Cardiac fibroblast (primary cell): ENCODE results near the gene GADD45G.

Experiments used
- DNase-seq, 2 donors: peaks; one replicate each; pipeline versions ENCODE4 v3.0.0 to v3.0.0-alpha.2; 2010; ENCODE audit warnings: low read depth in 2 of 2
- H3K4me3 ChIP-seq, 2 donors: replicated peaks in 1 of 2; 1 replicate in 1 of 2; 2 replicates in 1 of 2; pipeline ENCODE4 v1.5.1; 2011; ENCODE audit warnings: low read depth in 2 of 2, low read length in 2 of 2, mild to moderate bottlenecking in 2 of 2, moderate library complexity in 1 of 2
- CTCF ChIP-seq: IDR thresholded peaks from one replicate; pipeline ENCODE4 v1.5.1; 2011; ENCODE audit warnings: low read depth, mild to moderate bottlenecking, low read length, inconsistent platforms

The GADD45G gene

DNA sequence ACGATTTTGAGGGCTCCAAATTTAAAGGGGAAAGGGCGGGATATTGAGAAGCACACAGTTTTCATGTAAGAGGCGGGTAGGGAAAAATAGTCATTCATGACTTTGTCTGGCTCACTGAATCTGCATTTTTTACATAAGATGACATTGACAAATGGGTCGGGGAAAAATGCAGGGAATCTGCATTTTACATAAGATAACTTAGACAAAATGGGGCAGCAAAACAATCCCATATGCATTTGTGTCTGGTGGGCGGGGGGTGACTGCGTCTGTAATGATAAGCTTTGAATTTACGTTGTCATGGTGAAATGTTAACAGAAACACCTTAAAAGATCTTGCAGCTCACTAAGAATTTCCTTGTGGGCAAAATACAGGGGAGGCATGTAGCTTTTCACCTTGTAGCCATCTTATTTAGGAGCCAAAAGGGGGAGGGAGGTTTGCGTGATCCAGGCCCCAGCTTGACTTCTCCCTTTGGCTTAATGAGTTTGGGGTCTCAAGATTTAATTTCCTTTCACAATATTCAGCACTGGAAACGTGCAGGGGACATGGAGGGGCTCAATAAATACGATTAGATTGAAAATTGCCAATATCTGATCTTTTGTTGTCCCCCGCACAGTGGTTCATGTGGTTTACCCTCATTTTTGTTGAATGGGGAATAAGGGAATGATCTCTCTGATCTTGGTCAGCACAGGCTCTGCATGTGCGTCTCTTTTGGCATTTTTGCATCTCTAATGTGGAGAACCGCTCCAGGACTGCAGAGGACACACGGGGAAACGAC lies 41.1 kb upstream of the GADD45G start:
- H3K4me3 ChIP-seq, result no peak overlapping the region
- DNase-seq, result no peak
- no peak for TF ChIP-seq CTCF

DNA sequence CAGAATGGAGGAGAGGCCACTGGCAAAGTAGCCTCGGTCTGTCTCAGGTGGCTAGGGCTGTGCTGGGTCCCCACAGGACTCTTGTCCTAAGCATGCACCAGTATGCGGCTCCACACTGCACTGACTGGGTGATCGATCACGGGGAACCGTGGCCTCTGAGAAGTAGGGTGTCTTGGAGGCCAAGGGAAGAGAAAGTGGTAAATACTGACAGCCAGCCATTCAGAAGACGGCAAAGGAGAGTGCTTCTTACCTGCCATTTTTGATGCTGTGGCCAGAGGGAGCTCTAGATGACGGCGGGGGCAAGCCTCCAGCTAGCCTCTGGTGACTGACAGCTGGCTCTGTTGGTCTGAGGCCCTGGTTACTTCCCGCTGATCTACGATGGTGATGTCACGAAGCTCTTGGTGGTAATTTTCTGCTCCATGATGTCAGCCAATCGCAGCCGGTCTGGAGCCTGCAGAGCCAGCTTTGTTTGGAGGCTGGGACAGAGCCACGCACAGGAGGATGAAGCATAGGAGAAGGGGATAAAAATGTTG lies 40.4 kb upstream of the GADD45G start:
- peak; percentile 5 to 9 for DNase-seq
- TF ChIP-seq CTCF, result peak; percentile 5
- no peak overlapping the region for H3K4me3 ChIP-seq

DNA sequence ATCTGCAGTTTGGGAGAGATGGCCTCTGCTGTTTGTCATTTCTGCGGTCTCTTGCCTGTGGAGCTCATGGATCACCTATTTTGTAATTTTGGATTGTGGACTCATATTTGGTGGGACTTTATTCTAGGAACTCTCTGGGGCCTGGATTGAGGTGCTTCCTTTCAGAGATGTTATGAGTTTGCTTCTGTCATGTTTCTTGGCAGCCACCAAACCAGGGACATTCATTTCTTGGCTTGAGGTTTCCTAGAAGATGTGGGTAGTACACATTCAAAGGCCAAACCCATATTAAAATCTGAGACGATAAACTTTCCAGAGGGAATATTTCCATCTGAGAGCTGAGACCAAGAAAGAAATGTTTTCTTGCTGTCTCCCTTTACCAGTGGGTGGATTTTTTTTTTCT lies 37.2 kb upstream of the GADD45G start:
- no peak for DNase-seq
- TF ChIP-seq CTCF, result no peak
- no peak overlapping the region for H3K4me3 ChIP-seq

DNA sequence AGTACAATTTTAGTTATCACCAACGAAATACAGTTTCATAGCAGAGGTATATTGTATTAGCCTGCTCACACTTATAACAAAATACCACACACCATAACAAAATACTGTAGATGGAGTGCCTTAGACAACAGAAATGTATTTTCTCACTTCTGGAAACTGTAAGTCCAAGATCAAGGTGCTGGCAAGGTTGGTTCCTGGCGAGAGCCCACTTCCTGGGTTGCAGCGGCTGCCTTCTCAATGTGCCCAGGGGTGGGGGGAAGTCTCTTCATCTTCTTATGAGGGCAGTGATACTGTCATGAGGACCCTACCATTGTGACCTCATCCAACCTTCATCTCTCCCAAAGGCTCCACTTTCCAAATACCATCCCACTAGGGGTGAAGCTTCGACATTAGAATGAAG lies 30.5 kb upstream of the GADD45G start:
- no peak for TF ChIP-seq CTCF
- H3K4me3 ChIP-seq, result no peak overlapping the region
- no peak for DNase-seq

GRCh38 chr9:89576404-89576839 lies 28.4 kb upstream of the GADD45G start:
- DNase-seq, result peak; percentile 46 to 58
- H3K4me3 ChIP-seq, result no peak overlapping the region
- TF ChIP-seq CTCF, result peak; percentile 47

- no peak for TF ChIP-seq CTCF
- no peak overlapping the region for H3K4me3 ChIP-seq
- DNase-seq, result no peak
These were observed 27.4 kb upstream of the GADD45G start for GRCh38 chr9:89577363-89577762.
